ENCODE measurements around the gene DNAJC30.
A peak's percentile ranks its signal among the peaks of the same experiment; 100 is the strongest.
"Not testable (repeated sequence)": the region's sequence is repeated elsewhere in the genome, so short reads cannot be mapped to it uniquely, and the experiment has no call there.

The DNAJC30 gene

GRCh38 chr7:73683056-73683787 is at the start of gene DNAJC30, which contains the start of gene BUD23:
Gene DNAJC30 (minus strand): TSS chr7:73683453. CDS start chr7:73683423, 30 bp downstream.
Gene BUD23 (plus strand): TSS chr7:73683597. CDS start chr7:73683626, 29 bp downstream.
- peak; percentile 82 to 93 for DNase-seq

- DNase-seq: no peak
Observed at GRCh38 chr7:73732397-73732796, 49.1 kb upstream of the DNAJC30 start.

DNA sequence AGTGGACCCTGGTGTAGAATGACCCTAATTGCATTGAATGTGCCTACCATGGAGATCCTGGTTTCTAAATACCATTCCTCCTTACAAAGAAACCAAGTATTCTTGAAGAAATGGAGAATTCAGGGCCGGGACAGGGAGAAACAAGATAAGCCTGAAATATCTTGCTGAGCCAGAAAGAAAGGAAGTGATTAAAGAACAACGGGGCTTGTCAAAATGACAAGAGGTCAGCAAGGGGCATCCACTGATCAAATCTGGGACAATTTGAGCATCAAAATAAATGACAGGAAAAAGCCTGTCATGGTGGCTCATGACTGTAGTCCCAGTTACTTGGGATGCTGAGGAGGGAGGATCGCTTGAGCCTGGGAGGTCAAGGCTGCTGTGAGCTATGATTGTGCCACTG is 47.2 kb upstream of the DNAJC30 start:
- DNase-seq: no peak

GRCh38 chr7:73728551-73728950 is 45.3 kb upstream of the DNAJC30 start:
- no peak for DNase-seq

- no peak for DNase-seq
Observed at GRCh38 chr7:73727952-73728351, 44.7 kb upstream of the DNAJC30 start.

- DNase-seq: no peak
Observed at GRCh38 chr7:73726083-73726466, 42.8 kb upstream of the DNAJC30 start.

DNA sequence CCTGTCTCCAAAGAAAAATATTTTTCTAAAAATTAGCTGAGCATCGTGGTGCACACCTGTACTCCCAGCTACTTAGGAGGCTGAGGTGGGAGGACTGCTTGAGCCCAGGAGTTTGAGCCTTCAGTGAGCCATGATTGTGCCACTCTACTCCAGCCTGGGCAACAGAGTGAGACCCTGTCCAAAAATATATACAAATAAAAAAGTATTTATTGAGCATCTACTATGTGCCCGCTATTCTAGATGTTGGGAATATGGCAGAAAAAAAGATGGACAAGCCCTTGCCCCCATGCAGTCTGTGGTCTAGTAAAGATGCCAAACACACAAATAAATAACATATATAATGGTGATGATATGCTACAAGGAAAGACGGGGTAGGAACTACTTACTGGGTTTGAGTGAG is 40.6 kb upstream of the DNAJC30 start:
- no peak for DNase-seq

DNA sequence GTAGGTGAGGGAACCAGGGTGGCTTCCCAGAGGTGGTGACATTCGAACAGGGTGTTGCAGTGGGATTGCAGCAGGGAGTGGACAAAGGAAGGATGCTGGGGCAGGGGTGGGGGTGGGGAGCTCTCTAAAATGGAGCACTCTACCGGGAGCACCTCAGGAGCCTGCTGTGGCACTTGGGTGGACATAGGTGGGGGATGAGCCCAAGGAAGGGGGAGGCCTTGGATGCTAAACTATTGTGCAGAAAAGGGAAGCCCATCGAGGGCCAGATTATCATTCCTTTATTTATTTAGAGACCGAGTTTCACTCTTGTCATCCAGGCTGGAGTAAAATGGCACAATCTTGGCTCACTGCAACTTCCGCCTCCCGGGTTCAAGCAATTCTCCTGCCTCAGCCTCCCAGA is 39.5 kb upstream of the DNAJC30 start:
- no peak for DNase-seq

- not testable (repeated sequence) for DNase-seq
Observed at GRCh38 chr7:73722182-73722581, 38.9 kb upstream of the DNAJC30 start.

DNA sequence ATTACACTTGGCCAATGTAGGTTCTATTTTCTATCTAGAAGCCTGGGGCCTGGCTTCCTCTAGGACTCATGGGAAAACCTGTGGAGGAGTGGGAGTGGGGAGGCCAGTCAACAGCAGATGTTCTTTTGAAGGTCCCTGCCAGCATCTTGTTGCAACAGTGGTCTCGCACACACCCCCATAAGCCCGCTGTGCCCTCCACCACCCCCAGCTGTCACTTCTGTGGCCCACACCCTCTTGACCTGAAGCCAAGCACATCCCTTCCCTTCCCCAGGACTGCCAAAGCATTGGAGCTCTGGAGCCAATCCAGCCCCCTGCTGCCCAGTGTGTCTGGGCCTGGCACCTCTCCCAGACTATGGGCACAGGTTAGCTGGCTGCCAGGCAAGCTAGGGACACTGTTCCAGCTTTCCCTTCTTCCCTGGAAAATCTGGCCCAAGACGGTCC is 38.1 kb upstream of the DNAJC30 start:
- no peak for DNase-seq

- not testable (repeated sequence) for DNase-seq
Observed at GRCh38 chr7:73720443-73720842, 37.2 kb upstream of the DNAJC30 start.

DNA sequence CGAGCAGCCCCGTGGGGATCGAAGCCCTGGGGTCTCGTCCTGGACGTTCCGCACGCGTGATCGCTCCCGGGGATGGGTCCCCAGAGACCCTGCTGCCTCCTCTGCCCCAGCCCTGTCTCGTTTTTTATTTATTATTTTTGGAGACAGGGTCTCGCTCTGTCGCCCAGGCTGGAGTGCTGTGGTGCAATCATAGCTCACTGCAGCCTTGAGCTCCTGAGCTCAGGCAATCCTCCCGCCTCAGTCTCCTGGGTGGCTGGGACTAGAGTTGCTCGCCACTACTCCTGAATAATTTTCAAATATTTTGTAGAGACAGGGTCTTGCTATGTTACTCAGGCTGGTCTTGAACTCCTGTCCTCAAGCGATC is 36.5 kb upstream of the DNAJC30 start:
- no peak for DNase-seq

- peak in 1 of 2 donors; percentile 30 for DNase-seq
Observed at GRCh38 chr7:73718905-73719805, 35.9 kb upstream of the DNAJC30 start, which contains the start of gene STX1A. Gene STX1A (minus strand): TSS chr7:73719669. CDS start chr7:73719631, 38 bp downstream.

GRCh38 chr7:73718438-73718881 is 35.2 kb upstream of the DNAJC30 start:
- peak in 1 of 2 donors; percentile 45 for DNase-seq

- DNase-seq: peak; percentile 61 to 95
Observed at GRCh38 chr7:73717991-73718405, 34.7 kb upstream of the DNAJC30 start.

DNA sequence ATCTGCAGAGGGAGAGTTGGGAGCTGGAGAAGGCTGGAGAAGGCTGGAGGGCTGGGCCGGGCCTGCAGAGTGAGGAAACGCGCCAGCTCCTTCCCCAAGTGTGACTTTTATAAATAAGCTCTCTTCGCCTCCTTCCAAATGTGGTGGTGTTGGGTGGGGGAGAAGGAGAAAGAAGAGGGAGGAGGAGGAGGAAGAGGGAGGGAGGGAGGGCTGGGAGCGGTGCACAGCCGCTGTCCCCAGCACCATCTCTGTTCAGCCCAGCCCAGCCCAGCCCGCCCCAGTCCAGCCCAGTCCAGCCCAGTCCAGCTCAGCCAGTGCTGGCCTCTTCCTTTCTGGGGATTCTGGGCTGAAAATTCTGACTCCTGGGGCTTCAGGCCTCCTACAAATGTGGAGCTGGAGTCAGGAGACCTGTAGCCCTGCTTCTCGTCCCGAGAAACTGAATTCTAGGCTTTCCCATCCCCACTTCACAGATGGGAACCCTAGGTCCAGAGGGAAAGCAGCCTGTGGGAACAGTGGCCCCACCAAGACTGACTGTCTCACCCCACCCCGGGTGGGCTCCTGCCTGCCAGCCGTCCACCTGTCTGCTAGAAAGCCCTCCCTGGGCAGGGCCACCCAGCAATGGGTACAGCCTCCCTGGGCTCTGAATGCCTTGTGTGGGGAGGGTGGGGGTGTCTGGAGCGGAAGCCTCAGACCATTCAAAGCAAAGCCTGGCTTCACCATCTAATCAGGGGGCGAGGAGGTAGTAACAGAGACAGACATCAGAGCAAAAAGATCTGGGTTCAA is 34.0 kb upstream of the DNAJC30 start:
- peak in 1 of 2 donors; percentile 15 for DNase-seq

GRCh38 chr7:73716318-73716890 is 33.2 kb upstream of the DNAJC30 start:
- DNase-seq: no peak

GRCh38 chr7:73715648-73716317 is 32.5 kb upstream of the DNAJC30 start:
- peak; percentile 35 to 80 for DNase-seq

GRCh38 chr7:73713319-73713718 is 30.1 kb upstream of the DNAJC30 start:
- DNase-seq: not testable (repeated sequence)

DNA sequence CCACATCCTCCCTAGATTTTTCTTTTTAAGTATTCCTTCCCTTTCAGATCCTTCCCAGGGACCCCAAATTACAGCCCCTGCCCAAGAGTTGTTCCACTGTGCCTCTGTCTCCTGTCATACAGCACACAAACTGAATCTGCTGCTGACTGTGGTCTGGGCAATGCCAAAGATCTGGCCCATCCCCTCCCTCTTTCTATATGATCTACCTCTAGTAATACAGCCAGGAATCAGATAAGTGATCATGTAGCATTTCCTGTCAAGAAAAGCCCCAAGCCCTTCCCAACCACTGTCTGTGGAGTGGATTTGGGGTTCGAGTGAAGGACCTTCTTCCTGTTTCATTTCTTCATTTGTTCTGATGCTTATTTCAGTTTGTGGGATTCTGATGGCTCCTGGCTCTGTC is 29.5 kb upstream of the DNAJC30 start:
- DNase-seq: no peak

DNA sequence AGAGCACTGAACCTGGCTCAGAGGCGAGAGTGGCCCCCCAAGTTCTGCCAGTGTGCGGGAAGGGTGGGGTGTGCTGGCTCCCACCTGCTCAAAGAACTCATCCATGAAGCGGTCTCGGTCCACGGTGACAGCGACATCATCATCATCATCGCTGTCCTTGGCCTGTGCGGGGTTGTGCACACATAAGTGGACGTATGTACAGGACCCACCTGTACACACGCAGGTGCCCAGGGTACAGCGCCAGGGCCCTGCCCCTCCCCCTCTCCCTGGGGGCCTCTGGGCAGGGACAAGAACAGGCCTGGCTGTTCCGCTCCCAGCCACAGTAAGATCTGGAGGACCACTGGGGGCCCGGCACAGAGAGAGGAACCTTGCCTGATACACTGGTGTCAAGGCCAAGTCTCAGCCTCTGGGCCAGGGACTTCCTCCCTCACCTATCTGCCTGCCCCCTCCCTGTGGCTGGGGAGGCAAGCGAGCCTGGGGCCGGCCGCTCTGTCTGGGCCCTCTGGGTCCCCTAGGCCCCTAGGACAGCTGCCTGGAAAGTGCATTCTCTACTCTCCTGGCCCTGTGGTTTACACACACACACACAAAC is 25.8 kb upstream of the DNAJC30 start:
- DNase-seq: no peak

Measured in bone marrow (tissue), 2 donors.